A549 (cell line): Measurements from ENCODE around the gene NOS1. TPM values are rescaled to one million over a fixed set of nuclear protein-coding genes. Genes with fewer than 3 reads are reported as not detected.

ENCODE experiments used
- ATAC-seq, 2 experiments: fragments of 200-7000 bp in 1 of 2; fragments of >200 bp in 1 of 2; cut with Nextera tagmentation in 1 of 2; cut with Tn5 transposase in 1 of 2; 3 replicates each; pipeline versions ENCODE4 v1.8.0 to v1.9.1; 2018 to 2020; ENCODE audit warnings: mild to moderate bottlenecking in 1 of 2, moderate library complexity in 1 of 2
- CTCF ChIA-PET: fragments of 300-600 bp; sonication (Branson Sonifier 250); formaldehyde crosslinking; extraction: SDS; loops from one replicate; lab custom pipeline; 2021; ENCODE audit warnings: antibody characterized with exemption, inconsistent platforms; lab: Yijun Ruan, JAX
- POLR2A ChIA-PET: fragments of 350-600 bp; formaldehyde crosslinking; extraction: SDS; loops from one replicate; lab custom pipeline; 2021; ENCODE audit warnings: antibody characterized with exemption, inconsistent platforms; lab: Yijun Ruan, JAX
- DNase-seq, 2 experiments: peaks; one replicate each; pipeline versions ENCODE4 v3.0.0 to v3.0.0-alpha.2; 2011 to 2016; ENCODE audit warnings: low read depth in 1 of 2, low spot score in 1 of 2
- FAIRE-seq: peaks from 2 replicates; lab custom pipeline; 2011; peaks lifted over from hg19 to GRCh38; lab: Jason Lieb, UNC
- H3K27ac ChIP-seq, 2 experiments: fragments of >200 bp; sonication (Bioruptor Twin); formaldehyde crosslinking; 3 replicates each; pipeline ENCODE4 v1.5.1; 2016 to 2017
- H3K4me1 ChIP-seq: fragments of >200 bp; sonication (Bioruptor Twin); formaldehyde crosslinking; 3 replicates; pipeline ENCODE4 v1.6.1; 2016
- H3K4me2 ChIP-seq: fragments of >200 bp; sonication (Bioruptor Twin); formaldehyde crosslinking; 3 replicates; pipeline ENCODE4 v1.6.1; 2016
- H3K4me3 ChIP-seq: fragments of >200 bp; sonication (Bioruptor Twin); formaldehyde crosslinking; 3 replicates; pipeline ENCODE4 v1.5.1; 2016
- H3K9me3 ChIP-seq: fragments of >200 bp; sonication (Bioruptor Twin); formaldehyde crosslinking; 3 replicates; pipeline ENCODE4 v1.6.1; 2016
- ATOH8 ChIP-seq: fragments of 250-450 bp; sonication (Bioruptor Pico); IDR thresholded peaks from 2 replicates; pipeline ENCODE4 v1.5.0; 2020; ENCODE audit warnings: low read depth, mild to moderate bottlenecking, moderate library complexity
- BHLHE40 ChIP-seq: IDR thresholded peaks from 2 replicates; pipeline ENCODE4 v1.6.1; 2012; ENCODE audit warnings: low read depth, low read length, inconsistent platforms
- CBX8 ChIP-seq: fragments of 200-600 bp; sonication (generic); IDR thresholded peaks from 2 replicates; pipeline ENCODE4 v1.6.1; 2016
- CEBPB ChIP-seq, 2 experiments: fragments of >200 bp in 1 of 2; sonication (Bioruptor Twin) in 1 of 2; formaldehyde crosslinking in 1 of 2; IDR thresholded peaks; 2 replicates each; pipeline ENCODE4 v1.6.1; 2012 to 2016
- CHD2 ChIP-seq: fragments of 150-350 bp; IDR thresholded peaks from 2 replicates; pipeline ENCODE4 v1.6.1; 2014; ENCODE audit warnings: low read length; ENCODE audit not compliant: partially characterized antibody
- E2F6 ChIP-seq: IDR thresholded peaks from 2 replicates; pipeline ENCODE4 v1.6.1; 2012; ENCODE audit warnings: low read depth, borderline replicate concordance
- EHMT2 ChIP-seq: fragments of 200-600 bp; sonication (generic); IDR thresholded peaks from 2 replicates; pipeline ENCODE4 v1.6.1; 2016; ENCODE audit warnings: antibody characterized with exemption, low read depth, mild to moderate bottlenecking, moderate library complexity
- EP300 ChIP-seq, 2 experiments: fragments of >200 bp; sonication (Bioruptor Twin); formaldehyde crosslinking; IDR thresholded peaks; 2 replicates in 1 of 2; 3 replicates in 1 of 2; pipeline ENCODE4 v1.6.1; 2016 to 2017
- ESRRA ChIP-seq: fragments of 150-350 bp; IDR thresholded peaks from 2 replicates; pipeline ENCODE4 v1.6.1; 2014; ENCODE audit warnings: mild to moderate bottlenecking, low read length, borderline replicate concordance
- FOSB ChIP-seq: fragments of 250-450 bp; sonication (Bioruptor Pico); IDR thresholded peaks from 2 replicates; pipeline ENCODE4 v1.5.0; 2020; ENCODE audit warnings: mild to moderate bottlenecking, moderate library complexity
- FOSL2 ChIP-seq, 2 experiments: fragments of 450-650 bp in 1 of 2; fragments of >200 bp in 1 of 2; sonication (Bioruptor Twin) in 1 of 2; formaldehyde crosslinking; IDR thresholded peaks; 2 replicates each; pipeline versions ENCODE4 v1.5.0 to v1.6.1; 2016 to 2020; ENCODE audit warnings: mild to moderate bottlenecking in 1 of 2, moderate library complexity in 1 of 2
- FOXS1 ChIP-seq: fragments of 250-450 bp; sonication (Bioruptor Pico); IDR thresholded peaks from 2 replicates; pipeline ENCODE4 v1.5.0; 2020; ENCODE audit warnings: mild to moderate bottlenecking, moderate library complexity
- HES2 ChIP-seq: fragments of >200 bp; sonication (Bioruptor Twin); formaldehyde crosslinking; IDR thresholded peaks from 2 replicates; pipeline ENCODE4 v1.6.1; 2016
- HOXB13 ChIP-seq: fragments of 250-450 bp; sonication (Bioruptor Pico); IDR thresholded peaks from 2 replicates; pipeline ENCODE4 v1.5.0; 2020; ENCODE audit warnings: low read depth, mild to moderate bottlenecking, moderate library complexity
- HOXB5 ChIP-seq: fragments of 250-450 bp; sonication (Bioruptor Pico); IDR thresholded peaks from 2 replicates; pipeline ENCODE4 v1.5.0; 2020; ENCODE audit warnings: mild to moderate bottlenecking, moderate library complexity
- JUNB ChIP-seq: fragments of >200 bp; sonication (Bioruptor Twin); formaldehyde crosslinking; IDR thresholded peaks from 2 replicates; pipeline ENCODE4 v1.6.1; 2016
- KDM1A ChIP-seq: fragments of 200-600 bp; sonication (generic); IDR thresholded peaks from 2 replicates; pipeline ENCODE4 v1.6.1; 2016; ENCODE audit warnings: low read depth, mild to moderate bottlenecking
- MAFK ChIP-seq: fragments of 450-650 bp; IDR thresholded peaks from 2 replicates; pipeline ENCODE4 v1.6.1; 2014; ENCODE audit not compliant: partially characterized antibody
- MAX ChIP-seq: IDR thresholded peaks from 2 replicates; pipeline ENCODE4 v1.6.1; 2012
- MAZ ChIP-seq: fragments of 150-350 bp; IDR thresholded peaks from 2 replicates; pipeline ENCODE4 v1.6.1; 2014; ENCODE audit warnings: antibody characterized with exemption, low read depth, low read length, borderline replicate concordance
- PHF8 ChIP-seq: fragments of 200-600 bp; sonication (generic); IDR thresholded peaks from 2 replicates; pipeline ENCODE4 v1.6.1; 2016; ENCODE audit warnings: low read depth, mild to moderate bottlenecking, antibody characterized with exemption, moderate library complexity, borderline replicate concordance
- POLR2A ChIP-seq: IDR thresholded peaks from 2 replicates; pipeline ENCODE4 v1.6.1; 2012; ENCODE audit warnings: mild to moderate bottlenecking, low read length
- RCOR1 ChIP-seq: fragments of 150-350 bp; IDR thresholded peaks from 2 replicates; pipeline ENCODE4 v1.6.1; 2014; ENCODE audit warnings: antibody characterized with exemption, low read length, low read depth
- RNF2 ChIP-seq: fragments of 200-600 bp; sonication (generic); IDR thresholded peaks from 2 replicates; pipeline ENCODE4 v1.6.1; 2016; ENCODE audit warnings: low read depth, mild to moderate bottlenecking, antibody characterized with exemption, moderate library complexity, borderline replicate concordance
- TFCP2L1 ChIP-seq: fragments of 250-450 bp; sonication (Bioruptor Pico); IDR thresholded peaks from 2 replicates; pipeline ENCODE4 v1.5.0; 2021; ENCODE audit warnings: mild to moderate bottlenecking
- USF2 ChIP-seq: fragments of 450-650 bp; IDR thresholded peaks from 2 replicates; pipeline ENCODE4 v1.6.1; 2014; ENCODE audit warnings: antibody characterized with exemption
- ZC3H11A ChIP-seq: fragments of 450-650 bp; IDR thresholded peaks from 2 replicates; pipeline ENCODE4 v1.6.1; 2014; ENCODE audit warnings: antibody characterized with exemption, mild to moderate bottlenecking
- ZNF302 ChIP-seq: fragments of 250-450 bp; sonication (Bioruptor Pico); IDR thresholded peaks from 2 replicates; pipeline ENCODE4 v1.9.0; 2021; ENCODE audit warnings: inconsistent platforms, mild to moderate bottlenecking, moderate library complexity
- WGBS: methylation state at CpG from one replicate; pipeline ENCODE4 v1.1.6; 2017; ENCODE audit errors: missing lambda C conversion rate; 5-methylcytosine and 5-hydroxymethylcytosine counted together
- polyA plus RNA-seq, 4 experiments: library from polyadenylated mRNA; depleted of rRNA in 3 of 4; stranded (reverse); fragments of >200 nt; fragmentation: RNase III in 1 of 4; extraction: RNeasy Plus Mini Kit Qiagen cat#74134 plus additional on column Dnase treatment in 1 of 4; gene quantifications; 2 replicates in 3 of 4; 3 replicates in 1 of 4; pipeline ENCODE4 v1.2.3, GENCODE V29; 2011 to 2017

NOS1 gene
- polyA plus RNA-seq, 2 of the 4 experiments (the other 2 are of a cell fraction), result 0.10 to 0.39 TPM

- ATAC-seq (peak in 1 of 2 experiments; percentile 14; a peak in 1 of 6 replicates), DNase-seq (peak in 1 of 2 experiments; percentile 19), FAIRE-seq (no peak)
- CTCF ChIA-PET, result interaction anchor here (0.7 to 1.4 kb wide), 9 partner anchors 12 to 667 kb away, joined by 3 to 4 read pairs (median 3); no protein-coding TSS in a partner anchor
- WGBS, result 54% methylated on average over 25 of the region's 25 CpGs
- Histone ChIP-seq H3K9me3 (no peaks in the 10 kb centered on the region), H3K4me1 (peaks cover 13% of the 10 kb centered on the region; the same call in 1 of the 3 replicates), H3K4me2 (peak overlapping the region; percentile 85), H3K4me3 (peak overlapping the region; percentile 84), H3K27ac (peak overlapping the region; percentile 83 to 95)
- POLR2A ChIA-PET, result interaction anchor here (0.8 kb wide), 1 partner anchor 14 kb away, joined by 4 read pairs; no protein-coding TSS in a partner anchor
- TF ChIP-seq BHLHE40 (no peak), ZNF302 (no peak), JUNB (no peak), ESRRA (no peak), FOSB (no peak), HES2 (no peak), FOSL2 (IDR thresholded peaks at IDR 0.05) (no peak), FOSL2 (CRISPR knock-in tag; IDR thresholded peaks at IDR 0.05) (no peak), MAZ (no peak), HOXB13 (CRISPR knock-in tag) (no peak), FOXS1 (no peak), CHD2 (no peak), RNF2 (no peak), EHMT2 (no peak), MAFK (no peak), CBX8 (no peak), HOXB5 (CRISPR knock-in tag) (no peak), EP300 (IDR thresholded peaks at IDR 0.05) (no peak), RCOR1 (no peak), ZC3H11A (no peak)
Measured at GRCh38 chr12:117188961-117189724, 172.3 kb downstream of the NOS1 start.

GRCh38 chr12:117188121-117188665 lies 173.2 kb downstream of the NOS1 start:
- peaks cover 13% of the 10 kb centered on the region; the same call in 1 of the 3 replicates for H3K4me1 ChIP-seq
- no peak for ATAC-seq
- CTCF ChIA-PET, result interaction anchor here (0.9 to 1.4 kb wide), 6 partner anchors 13 to 668 kb away, joined by 3 to 4 read pairs (median 3); no protein-coding TSS in a partner anchor
- H3K9me3 ChIP-seq, result no peaks in the 10 kb centered on the region
- no peak overlapping the region for H3K27ac ChIP-seq
- POLR2A ChIA-PET, result interaction anchor here (0.8 kb wide), 1 partner anchor 13 kb away, joined by 4 read pairs; no protein-coding TSS in a partner anchor
- no peak overlapping the region for H3K4me3 ChIP-seq
- peak in 1 of 2 experiments; percentile 46; a peak in 1 of 4 replicates for TF ChIP-seq CEBPB (IDR thresholded peaks at IDR 0.05)
- no peak for TF ChIP-seq KDM1A
- TF ChIP-seq, all 56 proteins: peak for 1
- H3K4me2 ChIP-seq, result peak overlapping the region; percentile 85
- DNase-seq (no peak), FAIRE-seq (no peak)
- WGBS, result 91% methylated on average over 12 of the region's 12 CpGs

- DNase-seq, result no peak
- TF ChIP-seq ZNF302, result no peak
- TF ChIP-seq HOXB5 (CRISPR knock-in tag), result no peak
- TF ChIP-seq FOSL2 (IDR thresholded peaks at IDR 0.05), result no peak
- TF ChIP-seq FOSL2 (CRISPR knock-in tag; IDR thresholded peaks at IDR 0.05), result no peak
- no peak for TF ChIP-seq RCOR1
- no peak for TF ChIP-seq TFCP2L1
- TF ChIP-seq CBX8, result no peak
- no peak for TF ChIP-seq USF2
- TF ChIP-seq POLR2A, result no peak
- no peak for TF ChIP-seq E2F6
- TF ChIP-seq MAX, result no peak
- TF ChIP-seq PHF8, result no peak
- no peak for TF ChIP-seq ATOH8 (CRISPR knock-in tag)
- TF ChIP-seq, all 56 proteins: peak for 0
- H3K9me3 ChIP-seq, result no peaks in the 10 kb centered on the region; the same call in 2 of the 3 replicates
- 96% methylated on average over 4 of the region's 4 CpGs for WGBS
- peaks cover 13% of the 10 kb centered on the region; the same call in 1 of the 3 replicates for H3K4me1 ChIP-seq
- ChIA-PET CTCF (interaction anchor here (0.7 to 1.4 kb wide), 2 partner anchors 161 to 179 kb away, joined by 3 read pairs; no protein-coding TSS in a partner anchor), POLR2A (no interaction called here)
- no peak for FAIRE-seq
- no peak for ATAC-seq
- H3K4me2 ChIP-seq, result no peak overlapping the region
- H3K27ac ChIP-seq, result no peak overlapping the region
- no peak overlapping the region for H3K4me3 ChIP-seq
Measured at GRCh38 chr12:117187421-117187820, 174.0 kb downstream of the NOS1 start.
